HG03280 (cell line): ENCODE results near the gene ADPRM.
"Not testable (repeated sequence)": the region's sequence is repeated elsewhere in the genome, so short reads cannot be mapped to it uniquely, and the experiment has no call there.

Experiments
- ATAC-seq: cut with Tn5 transposase; IDR thresholded peaks from one replicate; pipeline ENCODE4 v1.9.1; 2021; ENCODE audit warnings: mild to moderate bottlenecking, moderate library complexity; ENCODE audit not compliant: unreplicated experiment

The ADPRM gene, protein sequence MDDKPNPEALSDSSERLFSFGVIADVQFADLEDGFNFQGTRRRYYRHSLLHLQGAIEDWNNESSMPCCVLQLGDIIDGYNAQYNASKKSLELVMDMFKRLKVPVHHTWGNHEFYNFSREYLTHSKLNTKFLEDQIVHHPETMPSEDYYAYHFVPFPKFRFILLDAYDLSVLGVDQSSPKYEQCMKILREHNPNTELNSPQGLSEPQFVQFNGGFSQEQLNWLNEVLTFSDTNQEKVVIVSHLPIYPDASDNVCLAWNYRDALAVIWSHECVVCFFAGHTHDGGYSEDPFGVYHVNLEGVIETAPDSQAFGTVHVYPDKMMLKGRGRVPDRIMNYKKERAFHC

DNA sequence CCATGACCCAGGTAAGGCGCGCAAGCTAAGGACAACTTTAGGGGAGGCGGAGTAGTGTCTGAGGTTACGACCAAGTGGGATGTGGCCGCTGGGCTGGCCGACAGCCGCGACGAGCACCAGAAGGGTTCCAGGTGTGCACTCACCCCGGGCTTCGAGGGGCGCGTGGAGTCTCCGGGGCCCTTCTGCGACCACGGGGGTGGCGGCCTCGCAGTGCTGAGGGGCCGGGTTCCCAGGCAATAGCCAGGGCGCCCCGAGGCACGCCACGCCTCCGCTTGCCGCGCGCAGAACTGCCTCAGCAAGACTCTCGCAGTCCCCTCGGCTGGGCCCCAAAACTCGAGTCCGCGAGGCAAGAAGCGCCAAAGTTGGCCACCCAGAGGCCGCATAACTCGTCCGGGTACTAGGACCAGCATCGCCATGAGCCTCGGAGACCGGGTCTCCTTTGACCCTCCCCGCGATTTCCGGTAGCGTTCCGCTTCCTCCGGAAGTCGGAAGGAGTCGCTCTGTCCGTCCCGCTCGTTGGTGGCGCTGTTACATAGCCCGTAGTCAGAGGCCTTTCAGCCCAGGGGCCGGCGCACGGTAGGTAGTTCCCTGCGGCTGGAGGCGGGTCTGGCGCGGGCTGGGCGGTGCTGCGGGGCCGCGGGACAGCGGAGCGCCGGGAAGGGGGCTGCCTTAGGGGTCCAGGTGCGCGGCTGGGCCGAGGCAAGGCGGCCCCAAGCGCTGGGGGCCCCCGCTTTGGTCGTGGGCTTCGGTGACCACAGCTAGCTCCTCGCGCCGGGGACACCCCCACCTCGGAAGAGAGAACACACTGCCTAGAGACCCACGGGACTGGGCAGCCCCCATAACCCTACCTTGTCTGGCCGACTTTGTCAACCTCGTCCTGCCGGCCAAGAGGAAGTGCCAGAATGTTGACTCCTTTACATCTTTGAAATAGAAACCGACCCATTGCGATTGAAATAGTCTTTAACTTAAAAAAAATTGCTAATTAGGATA is at the start of gene ADPRM, which contains the start of gene SCO1:
TSS of gene ADPRM (plus strand) at position 503 of the 990 bp plus-strand sequence. CDS start 7,333 bp downstream, outside the sequence.
TSS of gene SCO1 (minus strand) at position 442 of the 990 bp plus-strand sequence. CDS start at position 416, 26 bp downstream.
- peak; percentile 97 for ATAC-seq

DNA sequence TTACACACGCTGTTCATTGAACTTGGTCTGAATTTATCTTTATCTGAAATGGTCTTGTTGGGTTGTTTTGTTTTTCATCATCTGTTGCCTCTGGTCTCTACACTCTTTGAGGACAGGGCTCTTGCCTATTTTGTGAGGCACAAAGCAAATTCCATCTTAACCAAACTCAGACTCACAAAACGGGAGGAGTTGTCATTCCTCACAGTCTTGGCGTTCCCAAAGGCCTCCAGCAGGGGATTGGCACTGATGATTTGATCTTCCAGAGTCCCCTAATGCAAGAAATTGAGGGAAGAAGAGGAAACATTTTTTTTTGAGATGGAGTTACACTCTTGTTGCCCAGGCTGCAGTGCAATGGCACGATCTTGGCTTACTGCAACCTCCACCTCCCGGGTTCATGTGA is 49.0 kb upstream of the ADPRM start:
- ATAC-seq, result no peak

DNA sequence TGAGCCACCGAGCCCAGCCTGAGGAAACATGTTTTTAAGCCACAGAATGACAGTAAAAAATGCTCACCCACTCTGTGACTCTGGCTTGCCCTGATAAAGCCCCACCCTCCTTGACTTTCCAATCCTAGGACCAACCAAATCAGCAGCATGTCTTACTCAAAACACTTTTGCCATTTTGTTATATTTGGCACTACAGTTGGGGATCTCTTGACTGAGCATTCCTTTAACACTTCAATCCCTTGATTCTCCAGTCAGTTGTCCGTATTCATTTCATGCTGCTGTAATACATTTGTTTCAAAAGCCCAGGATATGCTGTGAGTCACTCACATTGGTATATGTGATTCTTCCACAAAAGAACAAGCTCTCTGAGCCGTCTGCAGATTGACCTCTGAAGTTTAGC is 48.4 kb upstream of the ADPRM start:
- no peak for ATAC-seq

DNA sequence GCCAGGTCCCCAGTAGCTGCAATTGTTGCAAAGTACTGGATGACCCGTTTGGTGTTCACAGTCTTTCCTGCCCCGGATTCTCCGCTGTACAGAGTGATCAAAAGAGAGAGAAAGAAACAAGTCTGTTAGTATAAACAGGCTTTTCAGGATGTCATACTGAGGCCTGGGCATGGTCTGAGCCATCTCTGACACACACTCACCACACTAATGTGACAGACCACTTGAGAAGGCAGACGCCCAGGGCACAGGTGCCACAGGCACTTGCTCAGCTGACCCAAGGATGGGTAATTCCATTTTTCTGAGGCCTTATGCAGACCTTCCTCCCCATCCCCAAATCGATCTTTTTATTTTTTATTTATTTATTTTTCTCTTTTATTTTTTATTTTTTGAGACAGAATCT is 47.8 kb upstream of the ADPRM start:
- no peak for ATAC-seq

DNA sequence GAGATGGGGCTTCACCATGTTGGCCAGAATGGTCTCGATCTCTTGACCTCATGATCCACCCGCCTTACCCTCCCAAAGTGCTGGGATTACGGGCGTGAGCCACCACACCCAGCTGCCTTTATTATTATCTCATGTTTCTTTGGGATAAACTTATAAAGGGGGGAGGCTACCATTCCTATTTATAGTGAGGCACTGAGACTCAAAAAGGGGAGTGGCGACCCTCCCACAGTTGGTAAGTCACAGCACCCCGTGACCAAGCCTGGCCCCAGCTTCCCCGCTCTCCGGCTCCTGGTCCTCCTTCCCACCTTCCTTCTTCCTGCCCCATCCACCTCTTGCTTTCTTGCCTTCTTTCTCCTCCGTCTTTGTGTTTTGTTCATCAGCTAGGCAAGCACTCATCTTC is 45.5 kb upstream of the ADPRM start:
- no peak for ATAC-seq

DNA sequence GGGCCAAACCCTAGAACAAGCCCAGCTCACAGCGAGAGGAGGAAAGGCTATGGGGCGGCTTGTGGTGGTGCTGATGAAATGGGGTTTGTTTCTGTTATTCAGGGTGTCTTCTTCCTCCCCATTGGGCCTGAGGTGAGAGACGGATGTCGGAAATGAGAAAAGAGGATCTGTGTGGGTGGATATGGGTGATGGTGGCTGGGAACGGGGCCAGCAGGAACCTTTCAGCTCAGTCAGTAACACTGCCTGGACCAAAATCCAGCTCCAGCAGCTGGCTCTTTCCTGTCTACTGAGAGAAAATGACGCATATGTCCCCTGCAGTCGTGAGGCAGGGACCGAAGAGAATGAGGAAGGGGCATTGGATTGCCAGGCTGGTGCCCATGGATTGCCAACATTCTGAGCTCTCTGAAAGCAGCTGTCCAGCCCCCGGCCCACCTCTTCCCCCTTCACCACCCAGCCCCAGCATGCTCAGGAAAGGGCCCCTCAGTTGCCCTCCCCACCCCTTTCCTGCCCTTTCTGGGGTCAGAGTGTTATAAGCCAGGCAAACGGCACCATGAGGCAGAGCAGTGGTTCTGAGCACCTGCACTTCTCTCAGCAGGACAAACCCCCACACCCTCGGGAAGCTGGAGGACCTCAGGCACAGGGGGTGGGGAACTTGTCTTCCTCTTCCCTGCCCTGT is 44.3 kb upstream of the ADPRM start:
- no peak for ATAC-seq

DNA sequence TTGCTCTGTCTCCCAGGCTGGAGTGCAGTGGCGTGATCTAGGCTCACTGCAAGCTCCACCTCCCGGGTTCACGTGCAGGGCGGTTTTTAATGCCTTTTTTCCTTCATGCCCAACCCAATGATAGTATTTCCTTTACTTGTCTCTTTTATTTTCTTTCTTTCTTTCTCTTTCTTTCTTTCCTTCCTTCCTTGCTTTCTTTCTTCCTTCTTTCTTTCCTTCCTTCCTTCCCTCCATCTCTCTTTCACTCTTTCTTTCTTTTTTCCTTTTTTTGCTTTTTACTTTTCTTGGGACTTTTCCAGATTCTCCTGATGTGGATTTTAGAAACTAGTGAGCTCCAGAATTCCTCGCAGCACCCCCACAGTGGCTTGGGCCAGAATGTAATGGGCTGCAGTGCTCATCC is 43.4 kb upstream of the ADPRM start:
- ATAC-seq, result no peak

DNA sequence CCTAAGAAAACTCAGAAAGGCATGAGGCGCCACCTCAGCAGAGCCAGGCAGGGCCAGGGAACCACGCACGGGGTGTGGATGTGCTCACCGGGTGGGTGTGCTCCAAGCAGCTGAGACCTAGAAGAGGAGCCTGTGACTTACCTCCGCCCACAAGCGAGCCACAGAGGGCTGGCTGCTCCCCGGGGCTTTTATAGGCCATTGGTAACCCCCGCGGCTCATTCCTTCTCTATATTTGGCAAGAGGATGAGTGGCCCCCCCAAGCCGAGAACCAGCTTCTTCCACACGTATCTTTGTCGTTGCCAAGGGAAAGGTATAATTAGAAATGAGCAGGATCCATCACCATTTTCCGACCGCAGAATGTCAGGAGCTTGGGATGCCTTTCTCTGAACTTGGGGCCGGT is 40.2 kb upstream of the ADPRM start, which contains the start of gene MYH3:
TSS of gene MYH3 (minus strand) at position 162 of the 400 bp plus-strand sequence. CDS start 2,245 bp downstream, outside the sequence.
- ATAC-seq, result no peak

DNA sequence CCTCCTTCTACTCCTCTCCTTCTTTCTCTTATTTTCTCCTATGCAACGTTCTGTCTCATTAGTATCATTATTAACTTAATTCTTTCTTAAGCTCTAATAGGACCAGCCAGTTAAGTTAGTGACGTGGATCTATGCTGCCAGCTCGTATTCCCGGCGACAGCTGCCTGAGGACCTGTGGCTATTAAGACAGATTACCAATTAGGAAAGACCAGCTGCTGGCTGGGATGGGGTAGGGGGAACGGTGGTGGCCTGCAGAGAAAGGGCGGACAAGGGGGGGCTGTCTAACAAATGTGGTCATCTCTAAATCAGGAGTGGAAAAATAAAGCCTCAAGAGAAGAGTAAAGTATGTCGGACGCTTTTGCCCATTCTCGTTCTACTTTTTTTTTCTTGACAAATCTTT is 39.5 kb upstream of the ADPRM start:
- ATAC-seq, result no peak

DNA sequence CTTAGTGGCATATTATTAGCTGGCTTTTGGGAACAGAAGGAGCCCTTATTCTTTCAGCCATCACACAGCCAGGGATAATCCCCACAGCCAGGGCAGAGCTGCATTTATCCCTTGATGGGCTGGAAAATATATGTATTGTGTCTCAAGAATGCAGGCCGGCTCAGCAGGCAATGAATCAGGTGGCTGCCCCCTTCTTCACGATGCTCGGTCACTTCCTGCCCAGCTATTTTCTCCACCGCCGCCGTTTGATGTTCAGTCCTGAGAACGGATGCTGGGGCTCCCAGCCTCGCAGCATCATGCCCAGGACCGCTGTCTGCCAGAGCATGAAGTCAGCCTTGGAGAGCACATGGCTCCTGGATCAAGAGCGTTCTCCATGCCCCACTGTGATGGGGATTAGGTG is 36.0 kb upstream of the ADPRM start:
- ATAC-seq, result no peak

DNA sequence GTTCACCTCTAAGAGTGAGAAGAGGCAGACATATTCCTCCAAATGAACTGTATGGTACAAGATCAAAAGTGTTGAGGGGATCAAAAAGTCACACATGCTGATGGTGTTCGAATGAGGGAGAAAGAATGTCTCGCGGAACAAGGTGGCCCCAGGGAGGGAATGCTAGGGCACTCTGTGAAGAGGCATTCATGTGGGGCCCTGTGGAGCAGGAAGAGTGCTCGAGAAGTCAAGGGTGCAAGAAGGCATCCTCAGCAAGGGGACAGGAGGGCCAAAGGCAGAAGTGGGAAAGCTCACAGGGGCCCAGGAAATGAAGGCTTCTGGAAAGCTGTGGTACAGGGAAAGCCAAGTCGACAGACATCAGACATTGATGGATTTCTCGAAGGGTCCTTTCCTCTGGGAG is 34.2 kb upstream of the ADPRM start:
- ATAC-seq, result no peak

DNA sequence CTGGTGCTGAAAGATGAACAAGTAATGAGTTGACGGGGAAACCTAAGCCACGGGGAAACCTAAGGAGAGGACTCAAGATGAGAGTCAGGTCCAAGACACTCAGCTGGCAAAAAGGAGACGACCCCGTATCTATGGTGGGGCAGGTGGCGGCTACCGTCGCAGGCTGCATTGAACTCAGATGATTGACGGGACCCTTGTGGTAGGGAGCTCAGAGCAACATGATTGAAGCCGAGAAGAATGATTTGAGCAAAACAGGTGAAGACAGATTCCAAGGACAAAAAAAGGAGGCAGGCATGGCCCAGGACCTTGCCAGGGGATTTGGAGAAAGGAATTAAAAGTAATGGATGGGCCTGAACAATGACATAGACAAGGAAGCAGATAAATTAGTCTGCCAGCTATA is 32.8 kb upstream of the ADPRM start:
- no peak for ATAC-seq

DNA sequence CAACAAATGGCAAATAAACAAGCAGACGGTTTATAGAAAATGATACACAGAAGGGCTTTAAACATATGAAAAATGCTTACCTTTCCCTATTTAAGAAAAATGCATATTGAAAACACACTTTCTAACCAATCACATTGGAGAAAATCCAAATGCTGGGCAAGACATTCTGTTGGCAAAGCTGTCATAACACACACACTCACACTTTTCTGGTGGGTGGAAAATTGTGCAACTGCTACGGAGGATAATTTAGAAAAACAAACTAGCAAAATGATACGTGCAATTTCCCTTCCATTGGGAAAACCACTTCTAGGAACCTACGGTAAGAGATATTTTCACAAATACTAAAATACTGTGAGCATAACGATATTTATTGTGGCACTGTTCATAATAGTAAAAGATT is 30.5 kb upstream of the ADPRM start:
- no peak for ATAC-seq

DNA sequence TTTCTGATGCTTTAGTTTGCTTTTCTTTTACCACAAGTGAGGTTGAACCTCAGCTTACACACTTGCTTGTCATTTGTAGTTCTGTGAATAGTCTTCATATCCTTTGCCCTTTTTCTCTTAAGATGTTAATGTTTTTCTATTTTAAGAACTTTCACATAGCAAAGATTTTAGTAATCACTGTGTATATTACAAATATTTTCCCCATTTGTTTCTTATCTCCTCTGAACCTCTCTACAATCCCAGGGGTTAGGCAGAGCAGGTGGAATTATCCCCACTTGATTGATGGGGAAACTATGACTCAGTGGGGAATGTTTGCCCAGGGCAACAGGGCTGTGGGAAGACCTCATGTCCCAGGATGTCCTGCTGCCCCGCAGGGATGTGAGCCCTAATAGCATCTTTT is 28.6 kb upstream of the ADPRM start:
- ATAC-seq, result no peak

DNA sequence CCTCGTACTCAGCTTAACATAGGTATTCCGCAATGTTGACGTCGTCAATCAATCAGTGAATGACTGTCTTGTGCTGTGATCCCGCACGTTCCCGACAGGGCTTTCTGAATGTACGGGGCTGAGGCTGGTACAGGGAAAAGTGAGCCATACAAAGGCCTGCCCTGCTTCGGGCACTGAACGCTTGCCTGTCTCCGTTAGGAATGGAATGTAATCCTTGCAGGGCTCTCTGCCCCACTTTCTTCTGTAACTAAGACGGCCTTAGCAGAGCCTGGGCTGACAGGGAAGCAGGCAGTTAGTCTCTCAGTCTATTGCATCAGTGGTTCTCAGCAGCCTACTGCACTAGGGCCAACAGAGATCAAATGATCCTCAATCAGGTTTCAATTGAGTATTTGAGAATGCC is 24.1 kb upstream of the ADPRM start:
- no peak for ATAC-seq

DNA sequence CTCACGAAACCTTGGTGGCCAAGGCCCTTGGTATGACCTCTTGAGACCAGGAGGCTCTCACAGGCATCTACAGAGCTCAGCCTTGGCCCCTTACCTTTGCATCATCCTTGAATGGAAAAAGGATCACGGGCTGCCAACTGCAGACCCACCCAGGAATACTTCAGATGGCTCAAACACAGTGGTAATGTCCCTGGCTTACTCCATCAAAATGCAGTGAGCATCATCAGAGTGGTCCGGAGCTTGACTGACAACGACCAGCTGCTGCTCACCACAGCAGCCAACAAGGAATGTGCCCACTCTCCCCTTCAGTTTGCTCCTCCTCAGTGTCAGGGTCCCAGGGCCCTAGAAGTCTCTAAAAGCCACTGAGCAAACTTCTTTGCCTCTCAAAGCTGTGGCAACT is 22.7 kb upstream of the ADPRM start:
- no peak for ATAC-seq

DNA sequence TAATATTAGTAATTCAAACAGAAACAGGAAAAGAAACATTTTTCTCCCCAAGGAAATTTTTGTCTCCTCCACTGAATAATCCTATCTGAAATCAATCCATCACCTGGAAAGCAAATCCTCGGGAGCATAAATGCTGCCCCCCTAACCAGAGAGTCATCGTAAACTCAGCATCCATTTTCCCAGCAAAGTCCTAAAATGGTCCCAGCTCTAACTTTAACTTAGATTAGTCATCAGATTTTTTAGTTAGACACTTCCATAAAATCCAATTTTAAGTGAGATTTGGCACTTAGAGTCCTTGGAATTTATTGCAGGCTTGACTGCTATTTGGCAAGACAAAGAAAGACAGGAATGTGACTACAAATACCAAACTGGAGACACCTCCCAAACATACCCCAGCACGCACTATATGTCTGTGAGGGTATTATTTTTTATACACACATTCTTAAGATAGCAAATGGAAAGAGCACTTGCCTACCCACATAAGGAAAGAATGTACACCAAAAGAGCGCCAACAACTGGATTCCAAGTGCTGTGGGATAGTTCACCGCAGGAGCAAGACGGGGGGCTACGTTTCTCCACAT is 15.4 kb upstream of the ADPRM start:
- no peak for ATAC-seq

DNA sequence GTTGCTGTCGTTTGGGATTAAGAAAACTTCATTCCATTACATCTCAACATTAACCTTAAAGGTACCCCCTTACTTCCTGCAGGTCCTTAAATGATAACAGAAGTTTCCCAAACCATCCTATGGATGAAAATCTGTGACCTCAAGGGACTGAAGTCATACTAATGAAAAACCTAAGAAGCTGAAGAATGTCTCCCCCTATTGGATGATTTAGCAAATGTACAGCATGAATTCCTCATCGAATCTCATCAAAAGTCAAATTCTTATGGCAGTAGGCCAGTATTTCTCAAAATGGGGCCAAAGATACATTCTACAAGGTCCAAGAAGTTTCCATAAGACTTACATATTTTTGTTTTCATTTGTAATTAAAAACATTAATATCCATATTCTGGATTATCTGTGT is 13.5 kb upstream of the ADPRM start:
- no peak for ATAC-seq

DNA sequence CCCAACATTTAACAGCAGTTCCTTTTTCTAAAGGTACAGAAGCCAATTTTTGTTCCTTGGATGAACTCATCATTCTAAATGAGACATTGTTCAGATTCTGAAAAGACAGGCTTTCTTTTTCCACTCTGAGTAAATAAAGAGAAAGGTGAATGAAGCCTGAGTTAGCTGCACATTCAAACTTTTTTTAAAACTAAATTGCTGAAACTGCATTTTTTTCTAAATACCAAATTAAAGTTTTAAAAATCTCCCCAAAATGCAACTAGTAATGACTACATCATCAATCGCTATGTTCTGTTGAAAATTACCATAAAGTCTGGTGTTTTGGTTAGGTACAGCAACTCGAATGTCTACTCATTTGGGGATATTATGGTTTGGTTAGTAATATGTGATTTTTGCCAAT is 9.9 kb upstream of the ADPRM start:
- ATAC-seq, result no peak

DNA sequence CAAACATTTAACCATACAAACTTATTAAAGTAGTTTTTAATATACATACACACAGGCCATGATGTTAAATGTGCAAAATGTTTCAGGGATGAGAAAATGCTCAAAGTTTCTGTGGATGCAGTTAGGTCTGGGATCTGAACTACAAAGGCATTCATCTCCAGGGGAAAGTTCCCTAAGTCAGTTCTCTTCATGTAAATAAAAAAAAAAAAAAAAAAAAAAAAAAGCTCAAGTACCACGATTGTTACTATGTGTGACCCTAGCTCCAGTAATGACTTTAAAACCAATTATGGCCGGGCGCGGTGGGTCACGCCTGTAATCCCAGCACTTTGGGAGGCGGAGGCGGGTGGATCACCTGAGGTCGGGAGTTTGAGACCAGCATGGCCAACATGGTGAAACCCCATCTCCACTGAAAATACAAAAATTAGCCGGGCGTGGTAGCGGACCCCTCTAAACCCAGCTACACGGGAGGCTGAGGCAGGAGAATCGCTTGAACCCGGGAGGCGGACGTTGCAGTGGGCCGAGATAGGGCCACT is 1.5 kb upstream of the ADPRM start:
- not testable (repeated sequence) for ATAC-seq
